DLD1 (cell line): ENCODE results near the gene MFAP4.

Experiments
- in situ Hi-C: cut with HindIII; loops from 2 replicates; pipeline ENCODE4 v1.10.0; 2017; ENCODE audit warnings: low sequenced_read_pairs

Gene MFAP4

DNA sequence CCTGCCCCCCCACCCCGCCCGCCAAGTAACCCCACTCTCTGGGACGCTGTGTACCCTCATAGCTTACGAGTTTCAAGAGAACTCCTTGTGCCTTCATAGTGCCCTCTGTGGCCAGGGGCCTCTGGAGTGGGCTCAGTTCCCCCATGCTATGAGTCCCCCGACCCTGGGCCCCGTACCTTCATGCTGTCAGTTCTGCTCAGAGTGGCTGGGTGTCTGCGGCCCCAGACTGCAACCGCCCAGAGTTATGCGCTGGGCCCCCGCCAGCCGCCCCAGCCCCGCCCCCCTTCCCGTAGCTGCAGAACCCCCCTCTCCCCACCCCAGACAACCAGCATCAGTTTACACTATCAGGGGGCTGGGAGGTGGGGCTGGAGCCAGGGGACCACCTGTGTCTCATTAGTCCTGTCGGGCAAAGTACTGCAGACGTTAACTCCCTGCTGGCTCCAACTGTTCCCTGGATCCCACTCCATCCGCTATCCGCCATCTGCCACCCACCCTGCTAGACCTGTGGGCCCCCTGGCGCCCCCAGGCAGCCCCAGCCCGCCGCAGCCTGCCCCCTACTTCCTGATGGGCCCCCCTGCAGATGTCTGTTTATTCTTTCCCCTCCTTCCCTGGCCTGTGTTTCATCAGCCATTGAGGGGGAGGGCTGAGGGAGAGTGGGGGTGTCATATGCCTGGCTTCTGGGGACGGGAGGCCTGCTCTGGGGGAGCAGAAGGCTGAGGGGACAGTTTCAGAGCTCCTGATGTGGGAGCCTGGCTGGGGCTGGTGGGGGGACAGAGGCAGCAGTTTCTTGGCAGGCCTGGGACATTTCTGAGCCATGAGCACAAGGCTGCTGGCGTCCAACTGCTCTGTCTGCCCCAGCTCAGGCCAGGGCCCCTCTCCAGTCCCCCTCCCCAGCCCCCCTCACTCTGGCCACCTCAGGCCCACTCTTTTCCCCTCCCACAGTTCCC is at the start of gene MFAP4:
MFAP4 (minus strand) TSS at position 217 of the 947 bp plus-strand sequence; CDS start at position 182, 35 bp downstream.
- in situ Hi-C loops: no loop called here

- in situ Hi-C loops: no loop called here
Observed at GRCh38 chr17:19433727-19434340, 46.8 kb upstream of the MFAP4 start.

DNA sequence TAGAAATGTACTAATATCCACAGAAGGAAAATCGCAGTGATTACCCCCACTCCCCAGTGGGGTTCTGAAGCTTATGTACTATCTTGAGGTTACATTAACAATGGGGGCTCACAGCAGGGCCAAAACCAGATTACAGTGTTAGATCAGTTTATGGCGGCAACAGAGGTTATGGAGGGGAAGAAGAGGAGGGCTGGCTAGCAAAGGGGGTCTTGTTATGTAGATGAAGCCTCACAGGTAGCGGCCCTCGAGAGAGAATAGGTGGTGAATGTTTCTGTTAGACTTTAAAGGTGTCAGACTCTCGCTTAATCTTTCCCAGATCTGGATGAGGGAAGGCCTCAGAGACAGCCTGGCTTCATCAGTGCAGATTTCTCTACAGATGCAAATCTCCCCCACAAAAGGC is 46.3 kb upstream of the MFAP4 start:
- in situ Hi-C loops: no loop called here

DNA sequence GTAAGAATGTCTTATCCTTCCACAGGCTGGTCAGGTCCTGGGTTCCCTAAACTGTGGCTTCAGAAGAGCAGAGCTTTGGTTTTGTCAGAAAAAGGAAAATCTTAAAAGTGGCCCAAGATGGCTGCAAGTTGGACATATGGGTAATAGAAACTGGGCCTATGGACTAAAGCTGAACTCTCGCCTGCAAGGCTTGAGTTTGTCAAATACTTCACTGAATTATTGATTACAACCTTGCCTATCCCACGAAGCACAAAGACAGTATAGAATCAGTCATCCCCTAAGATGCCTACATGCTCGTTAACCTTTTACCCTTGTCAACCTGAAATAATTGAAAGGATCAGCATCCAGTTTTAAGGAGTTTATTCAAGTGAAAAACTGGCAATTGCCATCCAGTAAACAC is 44.7 kb upstream of the MFAP4 start:
- in situ Hi-C loops: no loop called here

DNA sequence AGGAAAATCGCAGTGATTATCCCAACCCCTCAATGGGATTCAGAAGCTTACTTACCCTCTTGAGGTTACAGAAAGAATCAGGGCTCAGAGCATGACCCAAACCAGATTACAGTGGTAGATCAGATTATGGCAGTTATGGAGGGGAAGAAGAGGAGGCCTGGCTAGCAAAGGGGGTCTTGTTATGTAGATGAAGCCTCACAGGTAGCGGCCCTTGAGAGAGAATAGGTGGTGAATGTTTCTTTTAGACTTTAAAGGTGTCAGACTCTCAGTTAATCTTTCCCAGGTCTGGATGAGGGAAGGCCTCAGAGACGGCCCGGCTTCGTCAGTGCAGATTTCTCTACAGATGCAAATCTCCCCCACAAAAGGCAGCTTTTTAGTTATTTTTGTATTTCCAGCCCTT is 39.6 kb upstream of the MFAP4 start:
- in situ Hi-C loops: no loop called here

- in situ Hi-C loops: no loop called here
Observed at GRCh38 chr17:19424934-19425868, 38.2 kb upstream of the MFAP4 start.

DNA sequence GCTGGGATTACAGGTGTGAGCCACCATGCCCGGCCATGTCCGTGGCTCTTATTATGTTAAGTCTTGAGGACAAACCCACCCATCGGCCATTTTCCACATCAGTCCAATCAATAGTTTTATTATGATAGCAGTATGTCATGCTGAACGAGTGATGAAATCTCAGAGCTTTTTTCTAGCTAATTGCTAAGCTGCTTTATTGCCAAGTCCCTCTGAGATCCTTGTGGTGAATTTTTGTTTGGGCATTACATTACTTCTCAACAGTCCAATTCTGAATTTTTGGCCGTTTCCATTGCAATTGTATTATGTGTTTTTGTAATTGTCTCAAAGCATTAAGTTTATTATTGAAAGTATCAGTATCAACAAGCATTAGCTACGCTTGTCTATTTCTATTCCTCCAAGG is 34.9 kb upstream of the MFAP4 start:
- in situ Hi-C loops: no loop called here

GRCh38 chr17:19421219-19421618 is 34.2 kb upstream of the MFAP4 start:
- in situ Hi-C loops: no loop called here

DNA sequence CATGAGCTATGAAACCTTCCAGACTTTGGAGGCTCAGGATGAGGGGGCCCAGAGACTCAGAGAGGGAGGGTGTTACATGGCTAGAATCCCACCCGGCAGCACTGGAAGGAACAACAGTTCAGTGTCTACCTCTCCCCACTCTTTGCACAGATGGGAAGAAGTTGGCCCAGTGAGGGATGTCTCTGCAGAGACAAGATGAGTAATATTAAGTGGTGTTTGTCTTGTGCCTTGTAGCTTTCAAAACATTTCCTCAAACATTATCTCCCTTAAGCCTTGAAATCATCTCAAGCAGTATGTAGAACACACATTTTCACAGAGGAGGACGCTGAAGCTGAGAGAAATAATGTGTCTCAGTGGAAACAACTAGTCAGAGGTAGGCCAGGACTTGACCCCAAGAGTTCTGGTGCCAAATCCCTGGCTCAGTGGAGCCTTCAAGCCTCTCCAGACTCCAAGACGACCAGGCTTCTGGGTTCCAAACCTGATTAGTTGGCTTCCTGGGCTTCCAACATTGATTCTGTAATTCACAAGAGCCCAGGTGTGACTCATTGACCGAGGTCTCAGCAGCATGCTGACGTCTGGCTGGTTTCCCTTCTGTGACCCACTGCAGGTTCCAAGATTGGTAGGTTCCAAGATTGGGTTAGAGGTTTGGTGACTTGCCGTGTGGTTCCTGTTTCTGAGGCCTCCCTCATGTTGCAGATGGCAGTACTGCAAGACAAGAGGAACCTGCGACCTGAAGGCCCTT is 31.4 kb upstream of the MFAP4 start:
- in situ Hi-C loops: no loop called here

DNA sequence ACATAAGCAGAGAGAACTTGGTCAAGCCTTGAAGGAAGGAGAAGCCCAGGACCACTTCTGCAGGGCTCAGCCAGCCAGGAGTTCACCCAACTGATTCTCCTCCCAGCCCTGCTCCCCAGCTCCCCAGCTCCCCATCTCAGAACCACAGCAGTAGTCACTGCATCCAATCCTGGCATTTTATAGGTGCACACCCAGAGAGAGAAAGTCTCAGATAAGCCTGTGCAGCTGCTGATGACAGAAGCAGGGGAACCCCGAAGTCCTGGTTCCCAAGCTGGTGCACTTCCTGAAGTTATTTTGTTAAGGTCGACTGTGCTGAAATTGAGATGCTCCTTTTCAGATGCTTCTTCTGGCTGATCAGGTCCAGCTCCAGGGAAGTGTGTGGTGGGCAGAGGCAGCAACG is 30.6 kb upstream of the MFAP4 start:
- in situ Hi-C loops: no loop called here

DNA sequence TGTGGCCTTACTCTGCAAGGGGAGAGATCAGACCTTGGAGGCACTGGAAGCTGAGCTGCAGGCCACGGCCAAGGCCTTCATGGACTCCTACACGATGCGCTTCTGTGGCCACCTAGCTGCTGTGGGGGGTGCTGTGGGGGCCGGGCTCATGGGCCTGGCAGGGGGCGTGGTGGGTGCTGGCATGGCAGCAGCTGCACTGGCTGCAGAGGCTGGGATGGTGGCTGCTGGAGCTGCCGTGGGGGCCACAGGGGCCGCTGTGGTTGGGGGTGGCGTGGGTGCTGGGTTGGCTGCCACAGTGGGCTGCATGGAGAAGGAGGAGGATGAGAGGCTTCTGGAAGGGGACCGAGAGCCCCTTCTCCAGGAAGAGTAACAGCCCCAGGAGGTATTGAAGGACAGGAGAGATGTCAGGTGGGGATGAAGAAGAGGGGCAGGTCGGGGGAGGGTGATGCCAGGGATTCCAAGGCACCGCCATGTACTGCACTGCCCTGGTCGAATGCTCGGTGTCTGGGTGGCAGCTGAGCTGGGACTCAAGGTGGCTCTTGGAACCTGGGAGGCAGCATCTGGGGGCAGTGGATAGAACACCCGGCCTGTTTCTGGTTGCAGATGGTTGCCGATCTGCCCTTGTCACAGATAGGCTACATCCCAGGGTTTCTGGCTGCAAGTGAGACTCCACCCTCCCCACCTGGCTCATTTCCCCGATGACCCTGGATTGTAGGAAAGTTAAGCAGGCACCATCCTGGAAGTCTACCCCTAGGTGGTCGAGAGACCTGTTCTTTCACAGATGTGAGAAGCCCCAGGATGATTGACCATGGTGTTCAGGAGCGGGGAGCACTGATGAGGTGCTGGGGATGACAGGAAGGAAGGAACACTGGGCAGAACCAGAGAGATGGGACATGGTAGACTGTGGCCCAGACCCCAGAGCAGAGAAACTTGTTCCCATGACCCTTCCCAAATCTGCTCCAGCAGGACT is 29.1 kb upstream of the MFAP4 start:
- in situ Hi-C loops: no loop called here

GRCh38 chr17:19415311-19415710 is 28.3 kb upstream of the MFAP4 start:
- in situ Hi-C loops: no loop called here

- in situ Hi-C loops: no loop called here
Observed at GRCh38 chr17:19414396-19415280, 27.6 kb upstream of the MFAP4 start.

DNA sequence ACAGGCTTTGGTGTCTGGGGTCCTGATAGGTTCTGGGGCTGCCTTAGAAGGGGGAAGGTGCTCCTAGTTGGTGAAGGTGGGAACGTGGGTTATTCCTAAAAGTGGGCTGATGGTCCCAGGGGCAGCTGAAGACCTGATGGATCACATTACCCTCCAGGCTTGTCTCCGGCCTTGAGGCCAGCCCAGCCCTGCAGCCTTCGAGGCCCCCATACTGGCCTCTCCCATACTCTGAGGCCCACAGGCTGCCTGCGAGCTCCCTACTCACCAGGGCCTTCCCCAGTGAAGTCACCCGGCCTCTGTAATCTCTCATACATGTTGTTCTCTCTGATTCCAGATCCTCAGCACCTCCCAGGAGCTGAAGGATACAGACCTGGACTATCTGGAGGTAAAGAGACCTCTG is 26.8 kb upstream of the MFAP4 start:
- in situ Hi-C loops: no loop called here

DNA sequence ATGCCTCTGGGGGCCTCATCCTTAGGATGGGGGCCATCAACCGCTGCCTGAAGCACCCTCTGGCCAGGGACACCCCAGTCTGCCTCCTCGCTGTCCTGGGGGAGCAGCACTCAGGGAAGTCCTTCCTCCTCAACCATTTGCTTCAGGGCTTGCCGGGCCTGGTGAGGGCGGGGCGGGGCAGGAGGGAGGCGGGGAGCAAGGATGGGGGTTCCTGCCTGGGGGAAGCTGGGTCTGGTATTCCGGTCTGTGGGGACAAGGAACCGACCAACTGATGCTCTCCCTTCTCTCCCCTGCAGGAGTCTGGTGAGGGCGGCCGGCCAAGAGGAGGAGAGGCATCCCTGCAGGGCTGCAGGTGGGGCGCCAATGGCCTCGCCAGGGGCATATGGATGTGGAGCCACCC is 26.0 kb upstream of the MFAP4 start:
- in situ Hi-C loops: no loop called here

DNA sequence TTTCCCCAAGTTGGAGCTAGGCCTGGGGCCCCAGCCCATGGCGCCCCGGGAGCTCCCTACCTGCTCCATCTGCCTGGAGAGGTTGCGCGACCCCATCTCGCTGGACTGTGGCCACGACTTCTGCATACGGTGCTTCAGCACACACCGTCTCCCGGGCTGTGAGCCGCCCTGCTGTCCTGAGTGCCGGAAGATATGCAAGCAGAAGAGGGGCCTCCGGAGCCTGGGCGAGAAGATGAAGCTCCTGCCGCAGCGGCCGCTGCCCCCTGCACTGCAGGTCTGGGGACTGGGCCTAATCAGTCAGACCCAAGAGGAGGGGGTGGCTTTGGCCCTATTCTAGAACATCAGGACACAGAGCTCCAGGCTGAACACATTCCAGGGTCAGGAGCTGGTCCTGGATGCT is 25.5 kb upstream of the MFAP4 start:
- in situ Hi-C loops: no loop called here

GRCh38 chr17:19411631-19412030 is 24.6 kb upstream of the MFAP4 start:
- in situ Hi-C loops: no loop called here

GRCh38 chr17:19410875-19411620 is 24.1 kb upstream of the MFAP4 start, which contains the start of gene RNF112:
Gene RNF112, plus strand, starts transcription at chr17:19411232. Its CDS starts 177 bp downstream, at chr17:19411409.
- in situ Hi-C loops: no loop called here
